ENCODE data around the gene GDI1.

The GDI1 gene

DNA sequence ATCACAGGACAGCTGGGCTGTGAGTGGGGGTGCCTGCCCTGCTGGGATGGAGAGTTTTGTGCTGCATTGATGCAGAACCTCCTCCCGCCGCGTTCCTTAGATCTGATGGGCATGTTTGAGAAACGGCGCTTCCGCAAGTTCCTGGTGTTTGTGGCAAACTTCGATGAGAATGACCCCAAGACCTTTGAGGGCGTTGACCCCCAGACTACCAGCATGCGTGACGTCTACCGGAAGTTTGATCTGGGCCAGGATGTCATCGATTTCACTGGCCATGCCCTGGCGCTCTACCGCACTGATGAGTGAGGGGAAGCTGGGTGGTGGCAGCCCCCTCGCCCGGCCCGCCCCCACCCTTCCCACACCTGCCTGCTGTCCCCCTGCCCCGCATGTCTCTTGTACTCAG, 2.9 kb downstream of the GDI1 start:
- no peak for DNase-seq

DNA sequence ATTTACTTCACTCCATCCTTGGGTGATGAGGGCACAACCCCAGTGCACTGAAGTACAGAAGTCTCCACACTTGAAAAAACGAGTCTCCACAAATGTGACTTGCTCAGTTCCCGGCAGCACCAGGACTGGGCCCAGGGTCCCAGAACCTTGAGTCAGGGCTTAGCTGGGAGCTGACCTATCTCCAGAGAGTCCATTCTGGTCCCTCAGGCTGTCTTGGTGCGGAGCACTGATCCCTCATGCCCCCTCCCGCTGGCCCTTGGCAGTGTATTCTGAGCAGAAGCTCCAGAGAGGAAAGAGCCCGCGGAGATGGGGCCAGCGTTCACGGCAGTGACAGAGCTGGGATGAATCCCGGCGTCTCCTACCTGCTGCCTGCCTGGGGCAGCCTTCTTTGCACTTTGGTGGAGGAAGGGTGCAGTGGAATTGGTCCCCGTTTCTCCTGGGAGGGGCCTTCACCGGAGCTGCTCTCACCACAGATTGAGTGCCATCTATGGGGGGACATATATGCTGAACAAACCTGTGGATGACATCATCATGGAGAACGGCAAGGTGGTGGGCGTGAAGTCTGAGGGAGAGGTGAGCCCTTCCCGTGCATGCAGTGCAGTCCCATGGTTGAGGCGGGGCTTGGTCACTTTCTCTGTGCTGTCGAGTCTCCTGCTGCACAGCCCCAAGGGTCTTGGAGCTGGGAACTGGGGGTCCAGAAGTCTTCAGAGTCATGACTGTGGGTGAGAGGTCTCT, 3.8 kb downstream of the GDI1 start:
- no peak for DNase-seq

DNA sequence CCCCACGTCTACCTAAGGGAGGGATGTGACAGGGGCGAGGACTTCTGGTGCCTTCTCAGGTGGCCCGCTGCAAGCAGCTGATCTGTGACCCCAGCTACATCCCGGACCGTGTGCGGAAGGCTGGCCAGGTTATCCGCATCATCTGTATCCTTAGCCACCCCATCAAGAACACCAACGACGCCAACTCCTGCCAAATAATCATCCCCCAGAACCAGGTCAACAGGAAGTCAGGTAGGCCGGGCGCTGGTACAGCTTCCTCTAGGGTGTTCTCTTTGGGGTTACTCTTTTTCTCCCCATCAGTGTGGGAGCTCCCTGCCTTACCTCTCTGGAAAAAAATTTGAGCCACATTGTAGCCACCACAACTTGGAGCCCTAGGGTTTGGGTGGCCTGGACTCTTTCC, 4.6 kb downstream of the GDI1 start:
- no peak for DNase-seq

DNA sequence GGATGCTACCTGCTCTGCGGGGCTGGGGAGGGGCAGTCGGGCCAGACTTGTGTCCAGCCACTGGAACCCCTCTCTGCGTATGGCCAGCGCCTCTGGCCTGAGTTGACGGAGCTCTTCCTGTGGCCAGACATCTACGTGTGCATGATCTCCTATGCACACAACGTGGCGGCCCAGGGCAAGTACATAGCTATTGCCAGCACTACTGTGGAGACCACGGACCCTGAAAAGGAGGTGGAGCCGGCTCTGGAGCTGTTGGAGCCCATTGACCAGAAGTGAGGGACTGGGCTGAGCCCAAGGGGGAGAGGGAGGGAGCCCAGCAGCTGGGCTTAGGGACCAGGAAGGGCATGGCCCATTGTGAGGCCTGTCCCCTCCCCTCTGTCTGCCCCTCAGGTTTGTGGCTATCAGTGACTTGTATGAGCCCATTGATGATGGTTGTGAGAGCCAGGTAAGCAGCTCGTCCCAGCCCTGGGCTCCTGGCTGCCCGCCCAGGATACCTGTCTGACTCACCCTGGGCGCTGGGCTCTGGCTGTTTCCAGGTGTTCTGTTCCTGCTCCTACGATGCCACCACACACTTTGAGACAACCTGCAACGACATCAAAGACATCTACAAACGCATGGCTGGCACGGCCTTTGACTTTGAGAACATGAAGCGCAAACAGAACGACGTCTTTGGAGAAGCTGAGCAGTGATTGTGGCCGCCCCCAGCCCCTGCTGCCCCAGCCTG, 5.2 kb downstream of the GDI1 start:
- DNase-seq, result no peak

DNA sequence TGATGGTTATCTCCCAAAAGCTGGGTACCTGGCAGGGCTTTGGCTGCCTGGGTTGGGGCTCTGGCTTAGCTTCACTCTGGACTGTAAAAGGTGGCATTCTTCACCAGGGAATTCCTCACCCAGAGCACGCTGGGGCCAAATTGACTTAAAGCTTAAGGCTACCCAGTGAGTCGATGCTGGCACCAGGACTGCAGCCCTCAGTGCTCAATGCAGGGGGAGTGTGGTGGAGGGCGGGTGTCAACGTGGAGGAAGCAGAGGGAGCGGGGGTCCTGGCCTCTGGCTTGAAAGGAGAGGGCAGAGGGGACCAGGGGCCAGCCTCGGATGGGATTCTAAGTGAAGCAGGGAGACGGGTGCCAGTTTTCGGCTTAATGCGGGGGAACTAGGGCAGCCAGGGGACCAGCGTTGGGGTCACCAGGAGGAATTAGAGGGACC, 6.5 kb downstream of the GDI1 start:
- no peak for DNase-seq

DNA sequence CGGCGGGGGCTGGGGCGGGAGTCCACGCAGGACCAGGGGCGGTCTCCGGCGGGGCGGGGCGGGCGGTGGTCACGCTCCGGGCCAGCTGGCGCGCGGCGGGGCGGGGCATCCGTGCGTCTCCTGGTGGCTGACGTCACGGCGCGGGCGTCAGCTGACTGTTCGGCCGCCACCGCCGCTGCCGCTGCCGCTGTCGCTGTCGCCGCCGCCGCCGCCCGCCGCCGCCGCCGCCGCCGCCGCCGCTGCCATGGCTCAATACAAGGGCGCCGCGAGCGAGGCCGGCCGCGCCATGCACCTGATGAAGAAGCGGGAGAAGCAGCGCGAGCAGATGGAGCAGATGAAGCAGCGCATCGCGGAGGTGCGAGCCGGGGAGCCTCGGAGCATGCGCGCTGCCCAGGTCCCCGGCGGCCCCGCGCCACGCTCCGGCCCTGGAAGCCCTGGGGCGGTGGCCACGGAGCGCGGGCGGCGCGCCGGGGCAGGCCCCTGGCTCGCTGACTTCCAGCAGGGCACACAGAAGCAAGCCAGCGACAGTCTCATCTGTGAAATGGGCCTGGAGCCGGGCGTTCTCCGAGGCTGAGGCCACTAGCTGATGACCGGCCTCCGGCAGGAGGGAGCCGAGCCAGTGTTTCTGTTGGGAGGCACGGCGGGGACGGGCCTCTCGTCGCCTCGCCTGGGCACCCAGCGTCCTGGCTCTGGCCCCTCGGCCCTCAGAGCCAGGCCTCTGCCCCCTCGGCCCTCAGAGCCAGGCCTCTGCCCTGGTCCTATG, 7.2 kb downstream of the GDI1 start, which contains the start of gene FAM50A:
Gene FAM50A, plus strand, starts transcription at position 150 of the 763 bp plus-strand sequence. Its CDS starts 95 bp downstream, at position 245.
- DNase-seq, result peak; percentile 19

DNA sequence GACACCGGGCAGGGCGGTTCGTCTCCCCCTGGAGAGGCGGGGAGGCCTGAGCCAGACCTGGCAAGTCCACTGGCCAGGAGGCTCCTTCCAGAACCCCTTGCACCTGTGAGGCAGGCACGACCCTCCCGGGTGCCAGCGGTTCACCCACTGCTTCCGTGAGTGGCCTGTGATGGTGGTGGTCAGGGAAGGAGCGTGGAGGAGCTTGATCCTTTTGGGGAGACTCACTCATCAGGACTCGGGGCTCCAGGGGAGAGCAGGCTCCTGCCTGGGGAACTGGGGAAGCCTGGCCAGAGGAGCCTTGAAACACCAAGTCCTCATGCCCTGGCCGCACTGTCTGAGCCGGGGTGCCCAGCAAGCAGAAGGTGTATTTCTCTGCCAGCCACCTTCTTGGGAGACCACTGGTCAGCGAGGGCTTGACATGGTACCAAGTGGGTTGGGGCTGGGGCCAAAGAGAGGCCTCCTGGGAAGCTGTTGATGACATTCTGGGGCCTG, 7.8 kb downstream of the GDI1 start:
- DNase-seq, result no peak

DNA sequence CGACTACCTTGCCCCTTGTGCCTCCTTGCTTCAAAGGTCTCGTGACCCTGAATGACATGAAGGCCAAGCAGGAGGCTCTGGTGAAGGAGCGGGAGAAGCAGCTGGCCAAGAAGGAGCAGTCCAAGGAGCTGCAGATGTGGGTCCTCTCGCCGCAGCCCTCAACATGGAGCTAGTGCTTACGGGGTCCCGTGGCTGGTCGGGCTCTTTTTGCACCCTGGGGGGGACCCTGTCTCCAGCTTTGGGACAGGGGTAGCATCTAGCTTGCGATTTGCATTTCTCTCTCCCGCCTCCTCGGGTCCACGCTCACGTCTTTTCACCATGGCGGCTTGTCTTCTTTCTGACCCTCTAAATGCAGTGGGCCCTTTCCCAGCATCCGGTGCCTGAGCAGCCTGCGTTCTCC, 8.8 kb downstream of the GDI1 start:
- no peak for DNase-seq

DNA sequence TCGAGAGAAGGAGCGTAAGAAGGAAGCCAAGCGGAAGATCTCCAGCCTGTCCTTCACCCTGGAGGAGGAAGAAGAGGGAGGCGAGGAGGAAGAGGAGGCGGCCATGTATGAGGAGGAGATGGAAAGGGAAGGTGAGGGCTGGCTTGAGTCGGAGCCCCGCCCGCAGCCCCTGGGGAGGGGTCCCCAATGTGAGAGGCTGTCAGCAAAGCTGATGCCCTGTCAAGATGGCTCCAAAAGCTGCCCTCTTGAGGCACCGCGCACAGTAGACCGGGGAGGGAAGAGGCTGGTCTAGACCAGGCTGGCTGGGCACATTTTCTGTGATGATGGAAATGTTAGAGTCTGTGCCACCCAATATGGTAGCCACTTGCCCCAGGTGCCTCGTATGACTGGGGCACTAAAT, 9.5 kb downstream of the GDI1 start:
- DNase-seq, result no peak

DNA sequence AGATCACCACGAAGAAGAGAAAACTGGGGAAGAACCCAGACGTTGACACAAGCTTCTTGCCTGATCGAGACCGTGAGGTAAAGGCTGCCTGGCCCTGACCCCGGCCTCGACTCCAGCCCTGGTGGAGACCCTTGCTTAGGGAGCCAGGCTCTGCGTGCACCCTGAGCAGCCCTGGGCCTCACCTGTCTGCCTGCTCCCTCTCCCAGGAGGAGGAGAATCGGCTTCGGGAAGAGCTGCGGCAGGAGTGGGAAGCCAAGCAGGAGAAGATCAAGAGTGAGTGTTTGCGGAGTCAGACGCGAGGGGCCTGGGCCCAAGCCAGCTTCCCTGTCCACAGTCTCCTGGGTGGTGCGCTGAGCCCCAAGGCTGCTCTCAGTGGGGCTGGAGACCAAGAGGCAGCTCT, 11.5 kb downstream of the GDI1 start:
- no peak for DNase-seq

DNA sequence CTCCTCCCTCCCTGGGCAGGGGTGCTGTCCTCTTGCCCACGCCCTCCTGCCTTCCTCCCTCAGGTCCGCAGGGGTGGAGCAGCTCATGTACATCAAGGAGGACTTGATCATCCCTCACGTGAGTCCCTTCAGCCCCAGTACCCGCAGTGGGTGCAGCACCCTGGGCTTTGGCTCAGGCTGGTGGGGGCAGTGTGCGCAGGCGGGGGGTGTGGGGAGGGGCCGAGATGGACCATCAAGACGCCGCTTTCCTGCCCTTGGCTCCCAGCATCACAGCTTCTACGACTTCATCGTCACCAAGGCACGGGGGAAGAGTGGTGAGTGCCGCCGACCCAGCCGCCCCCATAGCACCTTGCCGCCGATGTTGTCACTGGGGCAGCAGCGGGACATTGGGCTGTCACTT, 12.7 kb downstream of the GDI1 start:
- DNase-seq, result no peak

DNA sequence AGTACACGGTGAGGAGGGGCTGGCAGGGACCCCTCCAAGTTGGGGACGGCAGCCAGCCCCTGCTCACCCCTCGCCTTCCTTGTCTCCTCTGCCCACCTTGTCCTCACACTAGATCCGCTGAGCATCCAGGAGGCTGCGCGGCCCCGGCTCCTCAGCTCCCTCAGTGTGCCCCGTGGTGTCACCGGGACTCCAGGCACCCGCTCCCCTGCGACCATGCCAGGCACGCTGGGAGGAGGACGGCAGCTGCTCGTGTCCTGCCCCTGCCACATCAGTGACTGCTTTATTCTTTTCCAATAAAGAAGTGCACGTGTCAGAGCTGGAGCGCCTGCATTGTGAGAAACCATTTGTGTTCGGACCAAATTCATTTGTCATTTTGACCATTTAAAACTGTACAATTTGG, 13.4 kb downstream of the GDI1 start:
- DNase-seq, result no peak

DNA sequence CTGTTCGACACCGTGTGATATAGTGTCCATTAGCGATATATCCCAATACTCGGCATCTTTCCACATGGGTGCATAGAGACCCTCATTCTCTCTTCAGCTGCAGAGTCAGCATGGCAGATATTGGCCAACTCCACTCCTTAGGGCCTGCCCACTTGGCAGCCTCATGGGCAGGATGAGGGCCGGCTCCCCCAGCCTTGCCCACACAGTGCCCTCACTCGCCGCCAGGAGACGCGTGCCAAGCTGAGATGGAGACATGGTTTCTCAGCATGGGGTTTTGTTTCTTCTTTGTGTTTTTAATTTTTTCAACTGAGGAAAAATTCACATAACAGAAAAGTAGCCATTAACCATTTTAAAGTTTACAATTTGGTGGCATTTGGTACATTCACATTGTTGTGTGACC, 15.9 kb downstream of the GDI1 start:
- no peak for DNase-seq

DNA sequence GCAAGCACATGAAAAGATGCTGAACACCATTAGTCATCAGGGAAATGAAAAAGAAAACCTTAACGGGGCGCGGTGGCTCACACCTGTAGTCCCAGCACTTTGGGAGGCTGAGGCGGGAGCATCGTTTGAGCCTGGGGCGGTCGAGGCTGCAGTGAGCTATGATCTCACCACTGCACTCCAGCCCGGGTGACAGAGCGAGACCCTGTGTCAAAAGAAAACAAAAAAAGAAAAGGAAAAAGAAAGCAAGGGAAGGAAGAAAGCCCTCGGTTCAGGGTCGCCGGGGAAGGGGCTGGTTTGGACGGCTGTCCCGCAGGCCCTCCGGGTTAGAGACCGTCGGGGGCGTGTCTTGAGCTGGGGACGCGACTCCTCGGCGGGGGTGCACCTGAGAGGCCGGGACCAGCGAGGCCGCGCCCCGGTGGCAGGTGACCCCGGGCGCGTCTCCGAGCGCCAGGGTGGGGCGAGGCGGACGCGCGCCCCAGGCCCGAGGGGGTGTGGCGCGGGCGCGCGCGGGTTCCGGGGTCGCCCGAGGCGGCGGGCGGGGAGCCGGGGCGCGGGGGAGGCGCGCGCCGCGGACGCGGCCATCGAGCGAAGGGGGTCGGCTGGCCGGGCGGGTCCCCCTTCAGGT, 20.6 kb downstream of the GDI1 start:
- DNase-seq, result no peak

DNA sequence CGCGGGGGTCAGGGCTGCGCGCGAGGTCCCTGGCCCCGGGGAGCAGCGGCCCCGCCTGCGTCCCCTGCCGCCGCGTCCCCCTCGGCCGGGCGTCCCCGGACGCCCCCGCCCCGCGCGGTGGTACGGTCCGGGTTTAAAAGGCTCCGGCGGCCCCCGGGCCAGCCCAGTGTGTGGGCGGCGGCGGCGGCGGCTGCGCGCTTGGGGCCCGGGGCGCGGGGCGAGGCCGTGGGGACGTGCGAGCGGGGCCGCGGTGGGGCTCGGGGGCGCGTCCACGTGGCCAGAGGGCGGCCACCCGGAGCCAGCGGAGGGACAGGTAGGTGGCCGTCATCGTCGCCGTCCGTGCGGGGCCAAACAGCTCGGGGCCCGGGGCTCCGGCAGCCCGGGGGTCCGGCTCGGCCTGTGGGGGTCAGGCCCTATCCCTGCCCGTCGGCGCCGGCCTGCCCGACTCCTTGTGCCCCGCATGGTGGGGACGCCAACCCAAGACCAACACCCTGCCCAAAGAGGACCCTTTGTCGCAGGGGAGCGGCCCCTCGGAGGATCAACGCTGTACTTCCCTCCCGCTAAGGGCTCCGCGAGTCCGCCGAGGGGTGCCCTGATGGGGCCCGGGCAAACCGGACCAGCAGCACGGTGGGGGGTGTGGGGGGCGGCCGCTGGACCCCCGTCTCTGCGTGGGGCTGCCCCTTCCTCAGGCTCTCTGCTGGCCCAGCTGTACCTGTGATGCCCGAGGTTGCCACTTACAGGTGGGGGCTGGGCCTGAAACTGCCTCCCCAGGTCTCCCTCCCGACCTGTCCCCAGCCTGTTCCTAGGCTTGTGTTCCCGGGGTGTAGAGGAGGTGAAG, 21.4 kb downstream of the GDI1 start, which contains the start of gene PLXNA3:
Gene PLXNA3, plus strand, starts transcription at position 166 of the 838 bp plus-strand sequence. CDS start 1,903 bp downstream, outside the sequence.
- no peak for DNase-seq

DNA sequence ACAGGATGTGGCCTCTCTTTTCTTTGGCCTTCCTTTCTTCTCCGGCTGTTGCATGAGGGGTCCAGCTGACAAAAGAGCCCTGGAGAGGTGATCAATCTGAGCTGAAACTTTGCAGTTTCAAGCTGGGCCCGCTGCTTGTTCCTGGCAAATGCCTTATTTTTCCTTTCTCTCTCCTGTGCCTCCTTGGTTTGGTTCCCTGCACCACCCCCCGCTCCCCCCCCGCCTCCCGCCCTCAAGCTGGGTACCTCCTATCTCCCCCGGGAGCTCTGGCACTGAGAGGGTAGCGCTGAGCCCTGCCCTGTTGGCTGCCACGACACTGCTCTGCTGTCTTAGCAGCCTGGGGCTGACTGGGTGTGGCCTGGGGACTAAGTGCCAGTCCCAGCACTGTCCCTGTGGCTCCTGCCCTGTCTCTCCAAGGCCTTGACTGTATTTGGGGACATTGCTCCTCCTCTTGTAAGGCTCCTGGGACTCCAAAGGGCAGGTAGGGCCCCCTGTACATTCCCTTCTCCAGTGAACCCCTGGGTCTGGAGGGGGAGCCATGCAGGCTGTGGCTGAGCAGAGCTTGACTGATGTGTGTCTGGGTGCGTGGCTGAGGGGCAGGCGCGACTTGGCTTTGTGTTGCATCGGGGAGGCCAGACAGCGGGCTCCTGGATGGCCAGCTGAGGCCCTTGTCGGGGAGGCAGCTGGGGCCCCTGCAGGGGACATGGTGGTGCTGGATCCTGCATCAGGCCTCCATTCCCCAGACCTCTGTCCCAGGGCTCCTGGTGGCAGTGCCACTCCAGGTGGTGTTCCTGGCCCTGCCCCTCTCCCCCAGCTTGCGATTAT, 22.2 kb downstream of the GDI1 start:
- DNase-seq, result peak; percentile 37

DNA sequence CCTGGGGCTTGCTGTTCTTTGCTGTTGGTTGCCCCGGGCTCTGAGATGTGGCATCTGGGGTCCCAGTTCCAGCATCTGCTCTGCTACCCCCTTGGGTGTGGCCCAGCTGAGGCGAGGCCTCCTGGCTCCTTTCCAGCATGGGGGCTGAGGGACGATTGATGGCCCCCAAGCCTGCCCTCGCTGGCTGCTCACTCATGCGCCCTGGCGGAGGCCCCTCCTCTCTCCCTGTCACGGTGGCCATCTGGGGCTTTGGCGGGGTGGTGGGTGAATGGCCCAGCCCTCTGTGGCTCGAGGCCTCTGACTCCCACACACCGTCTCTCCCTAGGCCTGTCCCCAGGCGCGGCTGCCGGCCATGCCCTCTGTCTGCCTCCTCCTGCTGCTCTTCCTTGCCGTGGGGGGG, 22.9 kb downstream of the GDI1 start:
- DNase-seq, result peak; percentile 48

DNA sequence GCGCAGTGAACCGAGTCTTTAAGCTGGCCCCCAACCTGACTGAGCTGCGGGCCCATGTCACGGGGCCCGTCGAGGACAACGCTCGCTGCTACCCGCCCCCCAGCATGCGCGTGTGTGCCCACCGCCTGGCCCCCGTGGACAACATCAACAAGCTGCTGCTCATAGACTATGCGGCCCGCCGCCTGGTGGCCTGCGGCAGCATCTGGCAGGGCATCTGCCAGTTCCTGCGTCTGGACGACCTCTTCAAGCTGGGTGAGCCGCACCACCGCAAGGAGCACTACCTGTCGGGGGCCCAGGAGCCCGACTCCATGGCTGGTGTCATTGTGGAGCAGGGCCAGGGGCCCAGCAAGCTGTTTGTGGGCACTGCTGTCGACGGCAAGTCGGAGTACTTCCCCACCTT, 23.4 kb downstream of the GDI1 start:
- DNase-seq, result no peak

DNA sequence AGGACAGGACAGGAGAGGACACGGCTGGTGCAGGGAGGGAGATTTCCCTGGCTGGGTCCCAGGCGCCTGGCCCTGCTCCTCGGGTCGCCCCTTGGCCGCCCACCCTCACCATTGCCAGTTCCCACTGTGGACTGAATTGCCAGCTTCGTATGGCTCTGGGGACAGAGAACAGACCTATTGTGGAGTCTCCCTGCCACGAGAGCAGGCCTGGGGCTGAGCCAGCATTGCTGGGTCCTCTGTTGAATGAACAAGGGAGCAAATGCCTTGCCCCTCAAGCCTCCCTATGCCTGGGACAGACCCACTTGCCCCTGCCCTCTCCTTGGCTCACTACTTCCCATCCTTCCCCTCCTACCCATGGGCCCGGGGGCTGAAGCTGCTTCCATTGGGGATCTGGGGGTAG, 25.4 kb downstream of the GDI1 start:
- no peak for DNase-seq

DNA sequence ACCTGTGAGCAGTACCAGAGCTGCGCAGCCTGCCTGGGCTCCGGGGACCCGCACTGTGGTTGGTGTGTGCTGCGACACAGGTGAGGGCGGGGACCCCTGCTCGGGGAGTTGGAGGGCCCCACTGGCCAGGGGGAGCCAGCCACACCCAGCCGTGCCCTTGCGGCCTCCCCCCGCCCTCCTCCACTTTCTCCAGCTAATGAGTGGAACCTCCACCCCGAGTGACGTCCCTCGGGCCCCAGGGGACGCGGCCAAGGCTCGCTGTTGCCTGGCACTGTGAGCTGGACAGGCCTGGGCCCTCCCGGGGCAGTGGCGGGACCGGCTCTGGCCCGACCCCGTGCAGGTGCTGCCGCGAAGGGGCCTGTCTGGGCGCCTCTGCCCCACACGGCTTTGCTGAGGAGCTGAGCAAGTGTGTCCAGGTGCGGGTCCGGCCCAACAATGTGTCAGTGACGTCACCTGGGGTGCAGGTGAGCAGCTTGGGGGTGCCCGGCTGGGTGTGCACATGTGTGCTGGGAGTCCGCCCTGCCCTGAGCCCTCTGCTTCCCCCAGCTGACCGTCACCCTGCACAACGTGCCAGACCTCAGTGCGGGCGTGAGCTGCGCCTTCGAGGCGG, 26.8 kb downstream of the GDI1 start:
- DNase-seq, result no peak
